SIG-M5 treated with dmso at 0.1 percent for 504 hours (cell line): ENCODE data around the gene SUPT3H.
"Not testable (repeated sequence)": the region's sequence is repeated elsewhere in the genome, so short reads cannot be mapped to it uniquely, and the experiment has no call there.

Experiments
- DNase-seq: peaks from one replicate; lab custom pipeline; 2025; ENCODE audit not compliant: unreplicated experiment; lab: John Stamatoyannopoulos, UW

SUPT3H gene

GRCh38 chr6:45185403-45186251, 192.1 kb downstream of the SUPT3H start:
- no peak for DNase-seq

DNA sequence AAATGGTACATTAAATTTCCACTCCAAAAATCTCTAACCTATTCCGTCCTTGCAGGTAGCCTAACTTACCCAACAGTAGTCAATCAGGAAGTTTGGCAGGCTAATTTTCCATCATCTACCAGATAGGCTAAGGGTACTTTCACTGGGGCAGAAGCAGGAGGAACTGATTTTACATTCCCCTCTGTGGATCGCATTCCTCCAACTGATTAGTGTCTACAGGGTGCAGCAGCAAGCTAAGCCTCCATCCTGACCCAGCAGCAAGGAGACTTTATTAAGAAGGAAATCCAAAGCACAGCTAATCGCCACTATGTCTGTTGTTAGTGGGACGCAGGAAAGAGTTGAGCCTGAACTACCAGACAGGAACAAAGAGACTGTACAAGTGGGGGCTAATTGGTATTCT, 192.8 kb downstream of the SUPT3H start:
- no peak for DNase-seq

DNA sequence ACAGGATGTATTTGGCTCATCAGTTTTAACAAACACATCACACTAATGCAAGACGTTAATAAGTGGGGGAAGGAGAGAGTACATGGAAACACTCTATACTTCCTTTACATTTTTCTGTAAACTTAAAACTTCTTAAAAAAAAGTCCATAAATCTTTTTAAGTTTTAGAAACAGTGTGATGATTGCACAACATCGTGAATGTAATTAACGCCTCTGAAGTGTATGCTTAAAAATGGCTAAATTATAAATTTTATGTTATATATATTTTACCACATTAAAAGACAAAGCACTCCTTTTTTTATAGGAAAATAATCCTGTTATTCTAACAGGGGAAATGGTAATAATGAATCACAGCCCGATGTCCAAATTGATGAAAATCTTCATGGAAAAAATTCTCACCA, 193.7 kb downstream of the SUPT3H start:
- no peak for DNase-seq

DNA sequence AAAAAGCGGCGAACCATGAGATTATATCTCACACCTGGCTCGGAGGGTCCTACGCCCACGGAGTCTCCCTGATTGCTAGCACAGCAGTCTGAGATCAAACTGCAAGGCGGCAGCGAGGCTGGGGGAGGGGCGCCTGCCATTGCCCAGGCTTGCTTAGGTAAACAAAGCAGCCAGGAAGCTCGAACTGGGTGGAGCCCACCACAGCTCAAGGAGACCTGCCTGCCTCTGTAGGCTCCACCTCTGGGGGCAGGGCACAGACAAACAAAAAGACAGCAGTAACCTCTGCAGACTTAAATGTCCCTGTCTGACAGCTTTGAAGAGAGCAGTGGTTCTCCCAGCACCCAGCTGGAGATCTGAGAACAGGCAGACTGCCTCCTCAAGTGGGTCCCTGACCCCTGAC, 201.4 kb downstream of the SUPT3H start:
- DNase-seq, result not testable (repeated sequence)

DNA sequence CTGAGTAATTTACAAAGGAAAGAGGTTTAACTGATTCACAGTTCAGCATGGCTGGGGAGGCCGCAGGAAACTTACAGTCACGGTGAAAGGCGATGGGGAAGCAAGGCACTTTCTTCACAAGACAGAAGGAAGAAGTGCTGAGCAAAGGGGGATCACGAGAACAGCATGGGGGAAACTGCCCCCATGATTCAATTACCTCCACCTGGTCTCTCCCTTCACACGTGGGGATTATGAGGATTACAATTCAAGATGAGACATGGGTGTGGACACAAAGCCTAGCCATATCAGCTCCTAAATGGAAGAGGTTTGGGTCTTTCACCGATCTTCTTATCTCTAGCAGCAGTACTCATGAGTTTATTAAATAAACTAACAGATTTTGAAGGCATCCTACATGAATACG, 202.5 kb downstream of the SUPT3H start:
- no peak for DNase-seq

GRCh38 chr6:45174045-45174444, 203.7 kb downstream of the SUPT3H start:
- no peak for DNase-seq

DNA sequence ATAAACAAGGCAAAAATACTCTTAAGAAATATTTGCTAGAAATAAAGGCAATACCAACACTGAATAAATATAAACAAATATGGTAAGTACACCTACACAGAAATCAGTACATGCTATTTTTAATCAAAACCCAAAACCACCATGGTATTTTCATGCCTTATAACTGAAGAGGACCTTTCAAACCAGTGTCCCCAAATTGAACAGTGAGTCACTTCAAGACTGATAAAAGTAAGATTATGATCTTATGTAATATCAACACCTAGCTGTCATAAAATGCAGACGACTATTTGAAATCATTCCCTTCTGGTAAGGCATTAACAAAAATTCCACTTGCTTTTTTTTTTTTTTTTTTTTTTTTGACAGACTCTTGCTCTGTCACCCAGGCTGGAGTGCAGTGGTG, 206.4 kb downstream of the SUPT3H start:
- DNase-seq, result no peak

- DNase-seq, result no peak
These were observed 207.4 kb downstream of the SUPT3H start for GRCh38 chr6:45170309-45170708.

- no peak for DNase-seq
These were observed 207.9 kb downstream of the SUPT3H start for GRCh38 chr6:45169815-45170214.

DNA sequence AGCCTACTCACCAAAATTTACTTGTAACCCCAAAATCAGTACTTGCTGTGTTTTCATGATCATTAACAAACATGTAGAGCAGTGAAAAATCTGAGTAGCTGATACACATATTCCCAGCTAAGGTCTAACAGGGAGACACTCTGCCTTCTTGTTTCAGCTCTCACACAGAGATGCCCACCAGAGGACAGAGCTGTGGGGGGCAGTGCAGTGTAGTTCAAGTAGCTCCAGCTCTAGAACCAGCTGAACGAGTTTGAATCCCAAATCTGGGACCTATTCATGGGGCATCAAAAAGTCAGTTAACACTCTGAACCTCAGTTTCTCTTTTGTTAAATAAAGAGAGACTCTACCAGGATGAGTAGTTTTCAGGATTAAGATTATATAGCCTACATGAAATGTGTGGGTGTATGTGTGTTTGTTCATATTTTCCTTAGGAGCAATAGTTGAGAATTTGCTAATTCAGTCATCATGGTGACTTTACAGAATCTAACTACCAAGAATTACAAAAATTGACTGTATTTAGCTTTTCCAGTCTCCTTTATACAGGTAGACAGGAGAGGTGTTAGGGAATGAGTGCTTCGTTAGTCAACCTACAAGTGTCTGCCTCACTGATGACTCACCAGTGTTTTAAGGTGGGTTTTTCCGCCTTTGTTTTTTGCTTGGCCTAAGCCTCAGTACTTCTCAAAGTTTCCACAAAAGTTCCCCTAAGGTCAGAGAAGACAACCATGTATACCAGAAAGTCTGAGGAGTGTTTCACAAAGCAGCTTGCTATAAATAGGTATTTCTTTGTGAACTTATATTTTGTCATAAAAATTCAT, 213.6 kb downstream of the SUPT3H start:
- DNase-seq, result no peak

DNA sequence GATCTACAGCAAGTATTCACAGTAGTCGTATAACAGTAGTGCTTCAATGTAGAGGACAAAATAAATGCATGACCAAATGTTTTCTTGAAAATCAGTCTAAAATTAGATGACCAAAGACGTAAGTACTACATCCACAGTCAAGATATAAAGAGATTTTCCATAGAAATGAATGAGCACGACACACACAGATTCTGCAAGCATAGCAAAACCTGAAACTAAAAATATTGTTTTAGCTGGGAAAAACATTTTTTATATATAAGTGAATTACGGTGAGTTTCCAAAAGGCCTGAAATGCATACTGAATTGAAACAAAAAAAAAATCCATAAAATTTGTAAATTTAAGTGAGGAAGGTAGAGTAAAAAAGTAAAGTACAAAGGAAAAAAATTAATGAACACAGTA, 217.4 kb downstream of the SUPT3H start:
- no peak for DNase-seq

DNA sequence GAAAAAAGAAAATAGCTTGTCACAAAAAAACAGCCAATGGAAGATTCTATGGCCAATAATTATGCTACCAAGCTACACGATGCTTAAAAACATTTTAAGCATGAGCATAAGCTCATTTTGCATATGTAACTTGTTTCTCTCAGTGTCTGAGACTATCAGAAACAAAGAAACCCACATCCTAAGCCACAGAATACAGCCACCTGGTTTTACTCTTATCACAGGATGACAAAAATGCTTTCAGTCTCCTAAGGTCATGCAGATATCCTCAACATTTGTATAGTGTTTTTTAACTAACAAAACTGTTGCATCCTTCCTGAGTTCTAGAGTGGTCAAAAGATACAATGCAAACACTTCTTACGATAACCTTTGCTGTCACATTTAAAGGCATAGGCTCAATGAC, 221.7 kb downstream of the SUPT3H start:
- no peak for DNase-seq

DNA sequence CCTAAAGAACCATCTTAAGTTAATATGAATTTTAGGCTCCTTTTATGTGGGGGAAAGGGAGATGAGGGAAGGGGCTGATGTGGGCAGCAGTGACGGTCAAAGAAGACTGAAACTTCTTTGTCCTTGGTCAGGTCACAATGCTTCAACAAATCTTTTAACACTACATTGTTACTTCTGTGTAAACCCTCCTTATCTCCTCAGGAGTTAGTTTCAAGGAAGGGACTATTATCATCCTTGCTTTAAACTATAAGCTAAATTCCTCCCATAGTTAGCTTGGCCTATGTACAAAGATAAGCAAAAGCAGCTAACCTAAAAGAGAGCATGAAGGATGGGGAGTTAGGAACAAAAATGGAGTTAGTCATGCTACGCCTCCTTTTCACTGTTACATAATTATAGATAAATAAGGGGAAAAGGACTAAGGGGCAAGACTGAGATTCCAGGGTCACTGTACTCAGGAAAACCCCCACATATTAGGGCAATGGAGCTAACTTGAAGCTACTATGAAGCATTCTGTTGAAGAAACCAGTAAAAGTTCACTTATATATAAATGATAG, 222.3 kb downstream of the SUPT3H start:
- DNase-seq, result no peak

GRCh38 chr6:45154679-45155078, 223.1 kb downstream of the SUPT3H start:
- DNase-seq, result no peak

- no peak for DNase-seq
These were observed 228.9 kb downstream of the SUPT3H start for GRCh38 chr6:45148711-45149341.

GRCh38 chr6:45148278-45148677, 229.5 kb downstream of the SUPT3H start:
- no peak for DNase-seq

DNA sequence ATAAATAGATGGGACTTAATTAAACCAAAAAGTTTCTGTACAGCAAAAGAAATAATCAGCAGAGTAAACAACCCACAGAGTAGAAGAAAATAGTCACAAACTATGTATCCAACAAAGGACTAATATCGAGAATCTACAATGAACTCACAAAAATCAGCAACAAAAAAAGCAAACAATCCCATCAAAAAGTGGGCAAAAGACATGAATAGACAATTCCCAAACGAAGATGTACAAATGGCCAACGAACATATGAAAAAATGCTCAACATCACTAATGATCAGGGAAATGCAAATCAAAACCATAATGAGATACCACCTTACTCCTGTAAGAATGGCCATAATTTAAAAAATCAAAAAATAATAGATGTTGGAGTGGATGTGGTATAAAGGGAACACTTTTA, 232.1 kb downstream of the SUPT3H start:
- DNase-seq, result not testable (repeated sequence)

DNA sequence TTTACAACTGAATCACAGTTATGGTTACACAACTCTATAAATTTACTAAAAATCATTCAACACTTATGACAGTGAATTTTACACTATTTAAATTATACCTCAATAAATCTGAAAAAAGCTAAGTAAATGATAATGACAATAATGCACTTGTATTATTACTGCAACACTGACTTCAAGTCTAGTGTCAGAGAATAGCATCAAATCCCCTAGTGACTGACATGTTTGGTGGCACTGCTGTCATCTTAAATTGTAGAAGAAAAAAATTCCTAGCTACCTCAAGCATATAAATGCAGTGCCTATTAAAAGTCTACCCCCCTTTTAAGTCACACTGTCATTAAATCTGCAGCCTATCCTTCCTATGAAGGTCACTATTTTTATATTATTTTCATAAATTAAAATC, 239.0 kb downstream of the SUPT3H start:
- no peak for DNase-seq

DNA sequence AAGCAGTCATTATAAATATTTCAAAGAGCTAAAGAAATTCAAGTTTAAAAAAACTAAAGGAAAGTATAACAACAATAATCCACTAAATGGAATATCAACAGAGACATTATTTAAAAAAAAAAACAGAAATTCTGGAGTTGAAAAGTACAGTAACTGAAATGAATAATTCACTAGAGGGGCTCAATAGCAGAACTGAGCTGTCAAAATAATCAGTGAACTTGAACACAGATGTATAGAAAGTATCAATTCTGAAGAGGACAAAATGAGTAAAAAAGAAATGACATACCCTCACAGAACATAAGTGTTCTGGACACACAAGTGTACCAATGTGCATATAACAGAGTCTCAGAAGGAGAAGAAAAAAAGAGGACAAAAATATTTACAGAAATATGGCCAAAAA, 241.2 kb downstream of the SUPT3H start:
- no peak for DNase-seq

GRCh38 chr6:45132658-45133294, 245.0 kb downstream of the SUPT3H start:
- no peak for DNase-seq

- DNase-seq, result no peak
These were observed 245.7 kb downstream of the SUPT3H start for GRCh38 chr6:45132059-45132458.
